Measurements from ENCODE around the gene COA5. TPM values are rescaled to one million over a fixed set of nuclear protein-coding genes. Genes with fewer than 3 reads are reported as not detected.

The COA5 gene
- polyA plus RNA-seq, 1 of the 3 experiments (the other 2 are of a cell fraction): 40.3 TPM

GRCh38 chr2:98572676-98573075 lies 35.6 kb downstream of the COA5 start:
- CTCF ChIA-PET: interaction anchor here (0.7 kb wide), 1 partner anchor 15 kb away, joined by 3 read pairs; no protein-coding TSS in a partner anchor
- no peak for TF ChIP-seq CHD2 (IDR thresholded peaks at IDR 0.05; ENCODE audit: low read length, partially characterized antibody)
- no peak for TF ChIP-seq EP300 (IDR thresholded peaks at IDR 0.05; ENCODE audit: borderline replicate concordance in 1 of 2, low read depth in 1 of 2, low read length in 1 of 2)
- no peak for TF ChIP-seq MXI1 (IDR thresholded peaks at IDR 0.05; ENCODE audit: low read depth, low read length)
- TF ChIP-seq, protein P1, sequence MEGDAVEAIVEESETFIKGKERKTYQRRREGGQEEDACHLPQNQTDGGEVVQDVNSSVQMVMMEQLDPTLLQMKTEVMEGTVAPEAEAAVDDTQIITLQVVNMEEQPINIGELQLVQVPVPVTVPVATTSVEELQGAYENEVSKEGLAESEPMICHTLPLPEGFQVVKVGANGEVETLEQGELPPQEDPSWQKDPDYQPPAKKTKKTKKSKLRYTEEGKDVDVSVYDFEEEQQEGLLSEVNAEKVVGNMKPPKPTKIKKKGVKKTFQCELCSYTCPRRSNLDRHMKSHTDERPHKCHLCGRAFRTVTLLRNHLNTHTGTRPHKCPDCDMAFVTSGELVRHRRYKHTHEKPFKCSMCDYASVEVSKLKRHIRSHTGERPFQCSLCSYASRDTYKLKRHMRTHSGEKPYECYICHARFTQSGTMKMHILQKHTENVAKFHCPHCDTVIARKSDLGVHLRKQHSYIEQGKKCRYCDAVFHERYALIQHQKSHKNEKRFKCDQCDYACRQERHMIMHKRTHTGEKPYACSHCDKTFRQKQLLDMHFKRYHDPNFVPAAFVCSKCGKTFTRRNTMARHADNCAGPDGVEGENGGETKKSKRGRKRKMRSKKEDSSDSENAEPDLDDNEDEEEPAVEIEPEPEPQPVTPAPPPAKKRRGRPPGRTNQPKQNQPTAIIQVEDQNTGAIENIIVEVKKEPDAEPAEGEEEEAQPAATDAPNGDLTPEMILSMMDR (IDR thresholded peaks at IDR 0.05): no peak
- TF ChIP-seq TEAD4 (IDR thresholded peaks at IDR 0.05; ENCODE audit: borderline replicate concordance, insufficient read depth): no peak
- TF ChIP-seq POLR2AphosphoS5 (IDR thresholded peaks at IDR 0.05; ENCODE audit: low read depth, low read length): no peak
- no peak for TF ChIP-seq MEF2A (IDR thresholded peaks at IDR 0.05; ENCODE audit: borderline replicate concordance, low read depth)
- TF ChIP-seq PBX3 (IDR thresholded peaks at IDR 0.05): no peak
- TF ChIP-seq RFX5 (IDR thresholded peaks at IDR 0.05; ENCODE audit: low read length): no peak
- TF ChIP-seq IRF3 (IDR thresholded peaks at IDR 0.05; ENCODE audit: low read depth, low read length): no peak
- no peak for TF ChIP-seq YY1 (IDR thresholded peaks at IDR 0.05; ENCODE audit: low read depth)
- no peak for TF ChIP-seq EZH2phosphoT487 (IDR thresholded peaks at IDR 0.05; ENCODE audit: borderline replicate concordance, low read depth)
- TF ChIP-seq, protein P2, sequence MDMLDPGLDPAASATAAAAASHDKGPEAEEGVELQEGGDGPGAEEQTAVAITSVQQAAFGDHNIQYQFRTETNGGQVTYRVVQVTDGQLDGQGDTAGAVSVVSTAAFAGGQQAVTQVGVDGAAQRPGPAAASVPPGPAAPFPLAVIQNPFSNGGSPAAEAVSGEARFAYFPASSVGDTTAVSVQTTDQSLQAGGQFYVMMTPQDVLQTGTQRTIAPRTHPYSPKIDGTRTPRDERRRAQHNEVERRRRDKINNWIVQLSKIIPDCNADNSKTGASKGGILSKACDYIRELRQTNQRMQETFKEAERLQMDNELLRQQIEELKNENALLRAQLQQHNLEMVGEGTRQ (IDR thresholded peaks at IDR 0.05; ENCODE audit: borderline replicate concordance, low read depth, low read length): no peak
- TF ChIP-seq FOXM1 (IDR thresholded peaks at IDR 0.05; ENCODE audit: low read depth): no peak
- no peak for TF ChIP-seq REST (IDR thresholded peaks at IDR 0.05; ENCODE audit: low read depth, low read length)
- TF ChIP-seq SMC3 (IDR thresholded peaks at IDR 0.05; ENCODE audit: low read depth, low read length): no peak
- TF ChIP-seq, protein P3, sequence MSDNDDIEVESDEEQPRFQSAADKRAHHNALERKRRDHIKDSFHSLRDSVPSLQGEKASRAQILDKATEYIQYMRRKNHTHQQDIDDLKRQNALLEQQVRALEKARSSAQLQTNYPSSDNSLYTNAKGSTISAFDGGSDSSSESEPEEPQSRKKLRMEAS (IDR thresholded peaks at IDR 0.05; ENCODE audit: low read depth): no peak
- DNase-seq: no peak

More at GRCh38 chr2:98572676-98573075, 35.6 kb downstream of the COA5 start:
- Histone ChIP-seq H3K9me2 (no peaks in the 10 kb centered on the region), H3K27me3 (ENCODE audit: insufficient read depth) (no peaks in the 10 kb centered on the region), H3K9me3 (no peaks in the 10 kb centered on the region), H3F3A (replicated peaks; ENCODE audit: insufficient read depth) (no peaks in the 10 kb centered on the region), H3K4me1 (ENCODE audit: control insufficient read depth in 1 of 2, insufficient read depth in 2 of 2, low read depth in 1 of 2, low read length in 1 of 2) (peaks cover 0 to 2% of the 10 kb centered on the region in 2 experiments; a peak in 1 of 4 replicates), H4K20me1 (ENCODE audit: insufficient read depth) (no peaks in the 10 kb centered on the region), H3K79me2 (ENCODE audit: insufficient read depth) (no peaks in the 10 kb centered on the region), H3K4me2 (no peak overlapping the region), H3K27ac (ENCODE audit: low read depth in 2 of 2, low read length in 1 of 2) (no peak overlapping the region), H3K9ac (no peak overlapping the region), H3K4me3 (ENCODE audit: low read depth in 2 of 2, low read length in 1 of 2) (no peak overlapping the region), H3K36me3 (replicated peaks in 1 of 2; ENCODE audit: control insufficient read depth in 1 of 2, insufficient read depth in 2 of 2, low read length in 1 of 2) (peaks cover 0 to 33% of the 10 kb centered on the region in 2 experiments), H2AFZ (ENCODE audit: low read depth) (no peak overlapping the region)
- POLR2A ChIA-PET: no interaction called here
- 96% methylated on average over 13 of the region's 15 CpGs for WGBS (ENCODE audit: low lambda C conversion rate)
